Central memory CD8-positive, alpha-beta T cell (primary cell): ENCODE data around the gene STPG1.
A peak's percentile ranks its signal among the peaks of the same experiment; 100 is the strongest.

Source experiments
- ATAC-seq: fragments of 150-1000 bp; cut with Tn5 transposase; replicated peaks from 2 replicates; pipeline ENCODE4 v1.10.0; 2022; ENCODE audit warnings: mild to moderate bottlenecking, moderate FRiP score, moderate number of reproducible peaks; ENCODE audit not compliant: poor library complexity, severe bottlenecking; ENCODE audit errors: extremely low read depth
- DNase-seq, 2 donors: peaks; one replicate each; pipeline ENCODE4 v3.0.0; 2021; ENCODE audit warnings: low spot score in 2 of 2
- H3K27ac Mint-ChIP-seq: one replicate; pipeline ENCODE4 v1.8.0; 2022; ENCODE audit warnings: low read depth, mild to moderate bottlenecking, moderate library complexity, mixed read lengths
- H3K27me3 Mint-ChIP-seq: one replicate; pipeline ENCODE4 v1.8.0; 2022; ENCODE audit warnings: mixed read lengths
- H3K36me3 Mint-ChIP-seq: one replicate; pipeline ENCODE4 v1.8.0; 2022; ENCODE audit warnings: mild to moderate bottlenecking, moderate library complexity, mixed read lengths; ENCODE audit not compliant: insufficient read depth
- H3K4me1 Mint-ChIP-seq: one replicate; pipeline ENCODE4 v1.8.0; 2022; ENCODE audit warnings: mixed read lengths
- H3K4me3 Mint-ChIP-seq: one replicate; pipeline ENCODE4 v1.8.0; 2022; ENCODE audit warnings: mild to moderate bottlenecking, moderate library complexity, mixed read lengths
- H3K9me3 Mint-ChIP-seq: one replicate; pipeline ENCODE4 v1.8.0; 2022; ENCODE audit warnings: mixed read lengths

The STPG1 gene

DNA sequence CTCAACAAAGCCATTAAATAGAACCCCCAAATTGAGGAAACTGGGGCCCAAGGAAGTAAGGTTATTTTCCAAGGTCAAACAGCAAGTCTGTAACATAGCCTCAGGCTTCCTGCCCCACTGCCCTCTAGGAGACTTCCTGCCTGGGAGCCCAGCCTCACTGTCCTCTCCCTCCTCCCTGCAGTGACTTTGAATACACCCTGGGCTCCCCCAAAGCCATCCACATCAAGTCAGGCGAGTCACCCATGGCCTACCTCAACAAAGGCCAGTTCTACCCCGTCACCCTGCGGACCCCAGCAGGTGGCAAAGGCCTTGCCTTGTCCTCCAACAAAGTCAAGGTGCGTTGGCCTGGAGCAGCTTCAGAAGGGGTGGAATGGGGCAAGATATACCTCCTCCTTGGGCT, 76.1 kb downstream of the STPG1 start:
- ATAC-seq (no peak), DNase-seq (no peak)
- H3K27me3 Mint-ChIP-seq, result no peaks in the 10 kb centered on the region
- no peaks in the 10 kb centered on the region for H3K36me3 Mint-ChIP-seq
- H3K4me1 Mint-ChIP-seq, result no peaks in the 10 kb centered on the region
- H3K27ac Mint-ChIP-seq, result no peak overlapping the region
- H3K9me3 Mint-ChIP-seq, result no peaks in the 10 kb centered on the region
- no peak overlapping the region for H3K4me3 Mint-ChIP-seq

DNA sequence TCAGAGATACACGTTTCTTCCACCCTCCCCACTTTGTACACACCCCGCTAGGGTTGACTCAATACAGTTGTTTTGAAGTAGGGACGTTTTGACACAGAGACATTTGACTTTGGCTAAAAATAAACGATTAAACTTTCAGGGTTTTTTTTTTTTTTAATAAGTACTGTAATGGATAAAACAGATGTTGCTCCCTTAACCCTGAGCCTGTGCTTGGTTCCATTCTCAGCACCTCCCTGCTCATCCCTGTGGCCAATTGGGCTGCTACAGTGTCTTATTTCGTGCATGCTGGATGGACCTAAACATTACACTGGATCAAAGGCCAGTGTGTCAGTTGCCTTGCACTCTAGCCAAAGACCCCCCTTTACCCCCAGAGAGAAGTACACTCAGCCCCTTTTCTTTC, 77.5 kb downstream of the STPG1 start:
- Mint-ChIP-seq H3K36me3 (no peaks in the 10 kb centered on the region), H3K4me1 (no peaks in the 10 kb centered on the region), H3K27ac (no peak overlapping the region), H3K4me3 (no peak overlapping the region), H3K27me3 (no peaks in the 10 kb centered on the region), H3K9me3 (no peaks in the 10 kb centered on the region)
- ATAC-seq (no peak), DNase-seq (no peak)

DNA sequence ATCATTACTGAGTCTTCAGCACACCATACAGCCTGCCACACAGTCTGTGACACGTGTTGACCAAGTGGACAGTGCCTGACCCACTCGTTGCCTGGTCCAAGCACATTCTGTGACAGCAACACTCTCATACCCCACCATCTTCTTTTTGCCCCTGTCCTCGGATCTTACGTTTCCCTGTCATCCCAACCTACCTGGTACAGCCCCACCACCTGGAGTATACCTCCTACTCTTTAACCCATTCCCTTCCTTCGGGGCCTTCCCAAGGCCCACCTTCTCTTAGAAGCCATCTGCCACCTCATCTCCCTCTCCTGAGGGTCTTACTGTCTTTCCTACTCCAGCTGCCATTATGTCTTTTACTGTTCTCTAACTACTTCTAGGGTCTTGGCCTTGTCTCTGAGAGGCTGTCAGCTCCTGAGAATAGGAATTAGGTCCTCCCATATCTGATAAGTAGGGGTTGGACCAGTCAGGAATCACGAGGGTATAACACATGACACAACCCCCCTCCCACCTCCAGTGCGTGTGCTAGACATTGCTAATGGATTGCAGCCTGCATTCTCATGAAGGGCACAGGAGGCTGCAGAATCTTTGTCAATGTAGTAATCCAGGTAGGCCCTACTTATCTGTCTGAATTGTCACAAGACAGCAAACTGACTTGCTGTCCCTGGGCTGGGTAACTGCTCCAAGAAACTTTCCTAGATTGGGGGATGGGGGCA, 81.5 kb downstream of the STPG1 start:
- no peaks in the 10 kb centered on the region for H3K9me3 Mint-ChIP-seq
- DNase-seq, result no peak
- ATAC-seq, result no peak
- H3K27ac Mint-ChIP-seq, result no peak overlapping the region
- peaks cover 5% of the 10 kb centered on the region for H3K4me1 Mint-ChIP-seq
- no peaks in the 10 kb centered on the region for H3K27me3 Mint-ChIP-seq
- H3K36me3 Mint-ChIP-seq, result no peaks in the 10 kb centered on the region
- no peak overlapping the region for H3K4me3 Mint-ChIP-seq

DNA sequence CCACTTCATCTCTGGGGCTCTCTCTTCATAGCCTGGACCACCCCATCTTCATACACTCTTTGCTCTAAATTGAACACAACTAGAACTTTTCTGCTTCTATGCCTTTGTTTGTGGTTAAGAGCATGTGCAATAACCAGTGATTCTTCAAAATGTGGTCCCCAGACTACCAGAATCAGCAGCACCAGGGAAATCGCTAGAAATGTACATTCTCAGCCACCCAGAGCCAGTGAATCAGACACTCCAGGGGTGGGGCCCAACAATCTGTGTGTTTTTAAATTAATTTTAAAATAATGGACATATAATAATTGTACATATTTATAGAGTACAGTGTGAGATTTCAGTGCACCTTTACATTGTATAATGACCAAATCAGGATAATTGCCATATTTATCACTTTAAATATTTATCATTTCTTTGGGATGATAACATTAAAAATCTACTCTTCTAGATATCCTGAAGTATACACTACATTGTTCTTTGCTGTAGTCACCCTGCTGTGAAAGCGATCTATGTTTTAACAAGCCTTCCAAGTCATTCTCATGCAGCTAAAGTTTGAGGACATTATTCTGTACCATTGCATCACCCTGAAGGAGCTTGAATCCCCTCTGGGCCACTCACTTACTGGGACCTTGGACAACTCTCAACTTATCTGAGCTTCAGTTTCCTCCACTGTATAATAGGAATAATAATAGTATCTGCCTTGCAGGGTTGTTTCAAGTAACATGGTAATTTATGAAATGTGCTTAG, 83.6 kb downstream of the STPG1 start:
- ATAC-seq (no peak), DNase-seq (no peak)
- Mint-ChIP-seq H3K27ac (no peak overlapping the region), H3K4me1 (peaks cover 5% of the 10 kb centered on the region), H3K27me3 (no peaks in the 10 kb centered on the region), H3K4me3 (no peak overlapping the region), H3K36me3 (peaks cover 2% of the 10 kb centered on the region), H3K9me3 (no peaks in the 10 kb centered on the region)

DNA sequence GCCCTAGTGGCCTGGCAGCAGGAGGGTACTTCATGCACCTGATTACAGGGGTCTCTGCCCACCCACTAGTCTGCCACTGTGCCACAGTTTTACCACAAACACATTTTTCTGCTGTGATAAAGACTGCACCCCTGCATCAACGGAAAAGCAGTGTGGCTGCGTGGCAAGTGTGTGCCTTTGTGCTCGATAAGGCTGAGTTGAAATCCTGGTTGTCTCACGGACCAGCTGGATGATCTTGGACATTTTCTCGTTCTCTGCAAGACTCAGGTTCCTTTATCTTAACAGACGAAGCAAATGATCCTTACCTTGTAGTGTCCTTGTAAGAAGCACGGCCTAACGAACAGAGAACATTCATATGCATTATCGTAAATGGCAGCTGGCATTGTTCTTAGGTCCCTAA, 84.3 kb downstream of the STPG1 start:
- Mint-ChIP-seq H3K4me1 (peaks cover 5% of the 10 kb centered on the region), H3K27ac (no peak overlapping the region), H3K4me3 (no peak overlapping the region), H3K36me3 (peaks cover 2% of the 10 kb centered on the region), H3K27me3 (no peaks in the 10 kb centered on the region), H3K9me3 (no peaks in the 10 kb centered on the region)
- DNase-seq, result no peak
- ATAC-seq, result no peak

DNA sequence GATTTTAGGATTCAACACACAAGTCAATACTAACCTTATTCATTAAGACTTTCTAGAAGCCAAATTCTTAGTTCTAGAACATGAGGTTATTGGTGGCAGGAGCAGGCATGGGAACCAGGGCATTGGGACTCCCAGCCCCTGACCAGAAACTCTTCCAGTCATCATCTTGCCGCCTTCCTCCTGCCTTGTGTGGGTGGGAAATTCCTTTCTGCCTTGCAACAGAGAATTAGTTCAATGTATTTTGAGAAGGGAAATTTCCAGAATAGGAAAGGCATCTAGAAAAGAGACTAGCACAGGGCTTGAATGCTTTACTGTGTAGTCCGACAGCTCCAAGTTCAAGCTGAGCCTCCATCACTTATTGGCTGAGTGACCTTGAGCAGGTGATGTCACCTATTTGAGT, 85.7 kb downstream of the STPG1 start:
- Mint-ChIP-seq H3K27me3 (no peaks in the 10 kb centered on the region), H3K36me3 (peaks cover 2% of the 10 kb centered on the region), H3K4me3 (no peak overlapping the region), H3K27ac (no peak overlapping the region), H3K9me3 (no peaks in the 10 kb centered on the region), H3K4me1 (peaks cover 5% of the 10 kb centered on the region)
- no peak for ATAC-seq
- DNase-seq, result no peak

DNA sequence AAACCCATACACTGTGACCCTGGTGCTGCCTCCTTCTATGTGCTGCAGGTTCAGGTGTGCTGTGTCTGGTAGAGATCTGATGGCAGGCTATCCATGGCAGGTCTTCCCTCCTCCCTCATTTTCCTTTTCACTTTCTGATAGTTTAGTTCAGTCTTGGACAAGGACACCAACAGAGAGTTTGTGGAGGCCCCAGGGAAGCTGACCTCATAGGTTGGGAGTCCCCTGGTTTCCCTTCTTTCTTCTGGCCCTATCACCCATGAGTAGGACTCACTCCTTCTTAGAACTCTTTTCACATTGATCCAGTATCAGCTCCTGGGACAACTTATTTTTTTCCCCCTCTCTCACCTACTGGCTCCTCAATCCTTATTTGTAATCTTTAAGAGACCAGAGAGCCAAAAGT, 86.1 kb downstream of the STPG1 start:
- no peak for ATAC-seq
- Mint-ChIP-seq H3K36me3 (peaks cover 5% of the 10 kb centered on the region), H3K9me3 (no peaks in the 10 kb centered on the region), H3K27me3 (no peaks in the 10 kb centered on the region), H3K27ac (no peak overlapping the region), H3K4me1 (peaks cover 5% of the 10 kb centered on the region), H3K4me3 (no peak overlapping the region)
- no peak for DNase-seq

DNA sequence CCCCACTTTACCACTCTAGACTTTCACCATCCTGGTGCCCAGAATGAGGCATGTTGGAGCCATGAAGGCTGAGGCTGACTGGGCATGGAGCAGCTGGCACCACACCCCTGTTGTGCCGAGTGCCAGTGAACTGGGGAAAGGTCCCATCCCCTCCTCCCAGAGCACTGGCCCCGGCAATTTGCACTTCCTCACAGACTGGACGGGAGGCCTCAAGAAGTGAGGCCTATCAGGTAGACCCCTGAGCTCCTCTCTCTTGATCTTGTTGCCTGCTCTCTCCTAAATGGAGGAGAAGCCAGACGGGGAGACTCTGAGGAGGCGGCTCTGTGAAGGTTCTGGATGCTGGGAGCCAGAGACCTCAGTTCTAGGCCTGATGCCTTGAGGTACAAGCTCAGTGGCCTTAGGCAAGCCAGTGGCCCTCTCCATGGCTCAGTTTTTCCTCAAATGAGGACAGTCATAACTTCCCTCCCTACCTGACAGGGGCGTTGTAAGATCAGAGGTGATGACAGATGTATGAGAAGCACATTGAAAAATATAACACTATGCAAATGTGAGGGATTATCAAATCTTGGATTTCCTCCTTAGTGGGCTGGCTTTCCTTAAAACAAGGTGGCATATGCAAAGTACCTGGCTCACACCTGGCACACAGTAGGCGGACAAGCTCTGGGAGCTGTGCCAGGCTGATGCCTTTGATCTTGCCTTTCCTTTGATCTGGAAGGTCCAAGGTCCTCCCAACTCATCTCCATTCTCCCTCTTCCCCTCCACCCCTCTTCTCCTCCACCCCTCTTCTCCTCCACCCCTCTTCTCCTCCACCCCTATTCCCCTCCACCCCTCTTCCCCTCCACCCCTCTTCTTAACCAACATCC, 87.8 kb downstream of the STPG1 start:
- Mint-ChIP-seq H3K9me3 (no peaks in the 10 kb centered on the region), H3K4me3 (no peak overlapping the region), H3K27me3 (peaks cover 7% of the 10 kb centered on the region), H3K4me1 (peaks cover 20% of the 10 kb centered on the region), H3K27ac (no peak overlapping the region), H3K36me3 (peaks cover 10% of the 10 kb centered on the region)
- ATAC-seq (no peak), DNase-seq (no peak)

DNA sequence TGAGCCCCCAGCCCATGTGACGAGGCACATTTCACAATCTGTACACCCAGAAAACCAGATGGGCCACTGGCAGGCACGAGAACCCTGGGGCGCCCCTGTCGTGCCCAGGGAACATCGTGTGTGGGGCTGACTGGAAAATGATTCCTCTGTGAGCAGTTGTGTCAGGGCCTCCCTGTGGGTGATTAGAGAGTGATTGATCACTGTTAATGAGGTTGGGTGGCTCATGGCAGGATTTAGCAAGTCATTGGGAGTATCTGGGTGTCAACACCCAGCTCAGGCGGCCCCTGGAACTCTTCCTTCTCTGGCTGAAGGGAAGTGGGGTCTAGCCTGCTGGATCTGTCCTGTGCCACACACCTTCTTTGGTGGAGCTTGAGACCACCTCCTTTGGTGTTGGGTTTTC, 88.7 kb downstream of the STPG1 start:
- H3K27me3 Mint-ChIP-seq, result peaks cover 17% of the 10 kb centered on the region
- no peak overlapping the region for H3K27ac Mint-ChIP-seq
- H3K36me3 Mint-ChIP-seq, result peaks cover 12% of the 10 kb centered on the region

DNA sequence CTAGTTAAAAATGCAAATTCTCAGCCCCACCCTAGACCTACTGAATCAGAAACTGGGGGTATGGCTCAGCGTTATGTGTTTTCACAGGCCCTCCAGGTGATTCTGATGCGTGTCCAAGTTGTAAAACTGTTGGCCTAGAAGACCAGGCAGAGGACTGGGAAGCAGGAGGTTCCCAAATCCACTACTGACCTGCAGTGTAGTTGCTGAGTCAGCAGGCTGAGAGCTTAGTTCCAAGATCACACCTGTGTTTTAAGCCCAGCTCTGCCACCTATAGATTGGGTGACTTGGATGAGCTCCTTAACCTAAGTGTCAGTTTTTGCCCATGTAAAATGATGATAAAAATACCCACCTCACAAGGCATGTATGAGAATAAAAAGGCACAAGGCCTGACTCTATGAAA, 90.3 kb downstream of the STPG1 start:
- ATAC-seq (no peak), DNase-seq (no peak)
- no peaks in the 10 kb centered on the region for H3K9me3 Mint-ChIP-seq
- peaks cover 39% of the 10 kb centered on the region for H3K4me1 Mint-ChIP-seq
- H3K27me3 Mint-ChIP-seq, result peaks cover 33% of the 10 kb centered on the region
- no peak overlapping the region for H3K4me3 Mint-ChIP-seq
- peaks cover 12% of the 10 kb centered on the region for H3K36me3 Mint-ChIP-seq
- H3K27ac Mint-ChIP-seq, result no peak overlapping the region

More for the DNA sequence above, 88.7 kb downstream of the STPG1 start:
- ATAC-seq (no peak), DNase-seq (no peak)
- Mint-ChIP-seq H3K4me3 (no peak overlapping the region), H3K4me1 (peaks cover 29% of the 10 kb centered on the region), H3K9me3 (no peaks in the 10 kb centered on the region)

DNA sequence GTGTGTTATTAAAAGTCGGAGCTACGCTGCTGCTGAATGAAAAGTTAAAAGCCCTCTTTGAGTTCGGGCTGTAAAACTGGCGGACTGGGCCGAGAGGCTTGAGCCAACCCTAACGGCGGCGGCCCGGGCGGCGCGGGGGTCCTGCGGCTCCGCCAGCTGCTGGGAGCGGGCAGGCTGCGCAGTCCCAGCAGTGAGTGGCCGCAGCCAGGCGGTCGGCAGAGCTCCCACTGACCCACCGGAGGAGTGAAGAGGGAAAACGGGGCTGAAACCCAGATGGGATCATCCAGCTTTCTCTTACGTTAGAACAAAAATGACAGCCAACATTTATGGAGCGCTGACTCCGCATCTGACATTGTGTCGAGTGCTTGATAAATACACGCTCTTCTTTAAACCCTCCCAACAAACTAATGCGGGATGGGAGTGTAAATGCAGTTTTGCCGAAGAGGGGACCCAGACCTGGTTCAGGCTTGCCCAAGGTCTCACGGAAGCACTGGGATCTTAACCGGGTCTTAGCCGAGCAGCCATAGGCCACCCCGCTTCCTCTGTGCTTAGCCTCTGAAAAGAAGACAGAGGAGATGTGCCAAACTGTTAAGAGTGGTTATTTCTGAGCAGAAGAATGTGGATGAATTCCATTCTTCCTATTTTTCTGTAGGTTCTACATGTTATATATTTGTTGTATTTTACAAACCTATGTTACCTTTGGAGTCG, 91.0 kb downstream of the STPG1 start:
- H3K36me3 Mint-ChIP-seq, result peaks cover 12% of the 10 kb centered on the region
- H3K27me3 Mint-ChIP-seq, result peaks cover 39% of the 10 kb centered on the region
- ATAC-seq (no peak), DNase-seq (no peak)
- no peaks in the 10 kb centered on the region for H3K9me3 Mint-ChIP-seq
- H3K27ac Mint-ChIP-seq, result peak overlapping the region; percentile 86
- peak overlapping the region; percentile 82 for H3K4me3 Mint-ChIP-seq
- H3K4me1 Mint-ChIP-seq, result peaks cover 39% of the 10 kb centered on the region
